MM.1S (cell line): ENCODE measurements around the gene FAM217A.

Source experiments
- EZH2 ChIP-seq: fragments of 300-600 bp; sonication (generic); optimal IDR thresholded peaks from 2 replicates; pipeline ENCODE3; 2017; ENCODE audit warnings: low read depth, mild to moderate bottlenecking, antibody characterized with exemption, low read length, mixed read lengths
- TF ChIP-seq, protein P1 (sequence below): fragments of 300-600 bp; sonication (generic); IDR thresholded peaks from 2 replicates; pipeline ENCODE4 v1.5.1; 2016; ENCODE audit warnings: antibody characterized with exemption, low read length, mixed read lengths

DNA sequence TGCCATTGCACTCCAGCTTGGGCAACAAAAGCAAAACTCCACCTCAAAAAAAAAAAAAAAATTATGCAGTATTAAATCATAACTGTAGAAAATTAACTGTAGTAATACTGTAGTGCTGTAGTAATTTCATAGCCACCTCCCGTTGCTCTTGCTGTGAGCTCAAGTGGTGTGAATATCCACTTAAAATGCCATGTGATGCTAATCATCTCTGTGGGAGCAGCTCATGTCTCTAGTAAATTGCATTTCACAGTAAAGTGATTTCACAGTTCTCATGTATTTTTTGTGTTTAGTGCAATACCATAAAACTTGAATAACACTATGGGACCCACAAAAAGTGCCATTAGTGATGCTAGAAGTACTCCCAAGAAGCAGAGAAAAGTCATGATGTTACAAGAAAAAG, 14.4 kb upstream of the FAM217A start:
- TF ChIP-seq, protein P1, sequence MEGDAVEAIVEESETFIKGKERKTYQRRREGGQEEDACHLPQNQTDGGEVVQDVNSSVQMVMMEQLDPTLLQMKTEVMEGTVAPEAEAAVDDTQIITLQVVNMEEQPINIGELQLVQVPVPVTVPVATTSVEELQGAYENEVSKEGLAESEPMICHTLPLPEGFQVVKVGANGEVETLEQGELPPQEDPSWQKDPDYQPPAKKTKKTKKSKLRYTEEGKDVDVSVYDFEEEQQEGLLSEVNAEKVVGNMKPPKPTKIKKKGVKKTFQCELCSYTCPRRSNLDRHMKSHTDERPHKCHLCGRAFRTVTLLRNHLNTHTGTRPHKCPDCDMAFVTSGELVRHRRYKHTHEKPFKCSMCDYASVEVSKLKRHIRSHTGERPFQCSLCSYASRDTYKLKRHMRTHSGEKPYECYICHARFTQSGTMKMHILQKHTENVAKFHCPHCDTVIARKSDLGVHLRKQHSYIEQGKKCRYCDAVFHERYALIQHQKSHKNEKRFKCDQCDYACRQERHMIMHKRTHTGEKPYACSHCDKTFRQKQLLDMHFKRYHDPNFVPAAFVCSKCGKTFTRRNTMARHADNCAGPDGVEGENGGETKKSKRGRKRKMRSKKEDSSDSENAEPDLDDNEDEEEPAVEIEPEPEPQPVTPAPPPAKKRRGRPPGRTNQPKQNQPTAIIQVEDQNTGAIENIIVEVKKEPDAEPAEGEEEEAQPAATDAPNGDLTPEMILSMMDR = no peak
- TF ChIP-seq EZH2 = no peak
